K562 (cell line): Measurements from ENCODE around the gene ERGIC3. TPM values are rescaled to one million over a fixed set of nuclear protein-coding genes. Genes with fewer than 3 reads are reported as not detected.

Experiments used
- BRF2 ChIP-seq: IDR thresholded peaks from 3 replicates; pipeline ENCODE4 v1.6.1; 2011; ENCODE audit warnings: borderline replicate concordance, mild to moderate bottlenecking; ENCODE audit not compliant: insufficient read length, insufficient read depth
- CBX2 ChIP-seq: fragments of 200-600 bp; sonication (generic); IDR thresholded peaks from one replicate; pipeline ENCODE4 v1.6.1; 2012; ENCODE audit warnings: mild to moderate bottlenecking, low read length, inconsistent platforms; ENCODE audit not compliant: insufficient read depth, poor library complexity, severe bottlenecking
- EP300 ChIP-seq: IDR thresholded peaks from 2 replicates; pipeline ENCODE4 v1.6.1; 2012; ENCODE audit warnings: low read length, improper control_type of control experiment
- IFI16 ChIP-seq: fragments of 250-450 bp; sonication (Bioruptor Pico); IDR thresholded peaks from 2 replicates; pipeline ENCODE4 v2.1.2; 2022; ENCODE audit warnings: mild to moderate bottlenecking, inconsistent platforms
- MTA2 ChIP-seq: fragments of 450-650 bp; IDR thresholded peaks from 2 replicates; pipeline ENCODE4 v1.6.1; 2016; ENCODE audit warnings: low read depth
- NFE2L1 ChIP-seq: fragments of 450-650 bp; IDR thresholded peaks from 2 replicates; pipeline ENCODE4 v1.6.1; 2016; ENCODE audit warnings: missing genetic modification characterization, low read depth, mild to moderate bottlenecking, missing compliant biosample characterization, moderate library complexity, borderline replicate concordance
- RB1 ChIP-seq: fragments of 450-650 bp; IDR thresholded peaks from 2 replicates; pipeline ENCODE4 v1.6.1; 2017; ENCODE audit warnings: low read depth, mild to moderate bottlenecking
- TAF1 ChIP-seq: IDR thresholded peaks from 2 replicates; pipeline ENCODE4 v1.6.1; 2011; ENCODE audit warnings: mild to moderate bottlenecking, low read length, moderate library complexity; ENCODE audit not compliant: insufficient read depth, control insufficient read depth, severe bottlenecking; ENCODE audit errors: extremely low read depth
- TCFL5 ChIP-seq: fragments of 250-450 bp; sonication (Bioruptor Pico); conservative IDR thresholded peaks from 2 replicates; pipeline ENCODE4 v1.6.1; 2021; ENCODE audit warnings: mild to moderate bottlenecking, moderate library complexity, matching md5 sums
- YY1 ChIP-seq, 3 experiments: IDR thresholded peaks; 2 replicates each; pipeline ENCODE4 v1.6.1; 2011; ENCODE audit warnings: low read length in 2 of 3, mild to moderate bottlenecking in 2 of 3, moderate library complexity in 2 of 3, borderline replicate concordance in 1 of 3, control low read depth in 1 of 3, low read depth in 1 of 3; ENCODE audit not compliant: insufficient read depth in 3 of 3, insufficient replicate concordance in 2 of 3, control insufficient read depth in 1 of 3, insufficient read length in 1 of 3; ENCODE audit errors: extremely low read depth in 1 of 3
- ZBED1 ChIP-seq: IDR thresholded peaks from 2 replicates; pipeline ENCODE4 v1.6.1; 2014
- ZBTB2 ChIP-seq: fragments of 450-650 bp; IDR thresholded peaks from 2 replicates; pipeline ENCODE4 v1.6.1; 2016; ENCODE audit warnings: antibody characterized with exemption
- ZNF57 ChIP-seq: fragments of 450-650 bp; formaldehyde crosslinking; IDR thresholded peaks from 2 replicates; pipeline ENCODE4 v1.4.0; 2020; ENCODE audit warnings: mild to moderate bottlenecking, moderate library complexity
- ZNF717 ChIP-seq: fragments of 250-450 bp; sonication (Bioruptor Pico); IDR thresholded peaks from 2 replicates; pipeline ENCODE4 v1.5.0; 2021
- ZNF75A ChIP-seq: fragments of 450-650 bp; formaldehyde crosslinking; IDR thresholded peaks from 2 replicates; pipeline ENCODE4 v1.4.0; 2020; ENCODE audit warnings: mild to moderate bottlenecking
- ZNF766 ChIP-seq: fragments of 200-800 bp; sonication (Bioruptor generic); conservative IDR thresholded peaks from 2 replicates; pipeline ENCODE4 v1.6.1; 2016; ENCODE audit warnings: missing genetic modification characterization, missing compliant biosample characterization
- polyA plus RNA-seq, 8 experiments: library from polyadenylated mRNA; depleted of rRNA in 4 of 8; stranded (reverse) in 5 of 8; unstranded in 3 of 8; fragments of >200 nt; fragmentation: Nextera tagmentation in 2 of 8; fragmentation: Illumina TruSeq in 1 of 8; extraction: Ambion mirVana in 2 of 8; extraction: Trizol in 1 of 8; gene quantifications; 2 replicates each; pipeline versions ENCODE4 v1.2.1 to v1.2.3, GENCODE V29; 2011 to 2014; ENCODE audit warnings: inconsistent platforms in 1 of 8, missing spikeins in 1 of 8
- total RNA-seq, 7 experiments: library from RNA; depleted of rRNA in 6 of 7; stranded (reverse); fragments of >200 nt in 6 of 7; fragmentation: Illumina TruSeq in 2 of 7; extraction: Trizol in 2 of 7; gene quantifications; 2 replicates each; pipeline versions ENCODE4 v1.2.1 to v1.2.3, GENCODE V29; 2011 to 2021; ENCODE audit warnings: low replicate concordance in 1 of 7
- TF ChIP-seq, protein P1 (sequence below), 2 experiments: IDR thresholded peaks in 1 of 2; conservative IDR thresholded peaks in 1 of 2; 2 replicates each; pipeline ENCODE4 v1.6.1; 2016; ENCODE audit warnings: low read depth in 2 of 2, mild to moderate bottlenecking in 1 of 2, missing compliant biosample characterization in 1 of 2, missing genetic modification characterization in 1 of 2, moderate library complexity in 1 of 2
- TF ChIP-seq, protein P2 (sequence below), 2 experiments: fragments of 200-800 bp in 1 of 2; sonication (Bioruptor generic) in 1 of 2; sonication (generic) in 1 of 2; formaldehyde crosslinking in 1 of 2; IDR thresholded peaks in 1 of 2; conservative IDR thresholded peaks in 1 of 2; 2 replicates each; pipeline versions ENCODE4 v1.5.0 to v1.6.1; 2016 to 2020; ENCODE audit warnings: missing compliant biosample characterization in 1 of 2, missing genetic modification characterization in 1 of 2, missing genetic modification reagents in 1 of 2

The ERGIC3 gene
- total and polyA plus RNA-seq, 9 of the 15 experiments (the other 6 are each of a cell fraction or from before 2014, with no cell fraction given), result 121 to 278 (median 184) TPM

- no peak for TF ChIP-seq IFI16 (CRISPR knock-in tag)
- TF ChIP-seq YY1 (IDR thresholded peaks at IDR 0.05; ENCODE audit: borderline replicate concordance in 1 of 3, control insufficient read depth in 1 of 3, extremely low read depth in 1 of 3, insufficient read depth in 3 of 3, insufficient read length in 1 of 3, insufficient replicate concordance in 2 of 3, low read depth in 1 of 3, low read length in 2 of 3), result peak in 2 of 3 experiments; percentile 59 to 72
- TF ChIP-seq TCFL5, result no peak
- no peak for TF ChIP-seq NFE2L1 (tag)
- TF ChIP-seq TAF1, result peak; percentile 52
- no peak for TF ChIP-seq ZNF75A (CRISPR knock-in tag)
- TF ChIP-seq, protein P1, sequence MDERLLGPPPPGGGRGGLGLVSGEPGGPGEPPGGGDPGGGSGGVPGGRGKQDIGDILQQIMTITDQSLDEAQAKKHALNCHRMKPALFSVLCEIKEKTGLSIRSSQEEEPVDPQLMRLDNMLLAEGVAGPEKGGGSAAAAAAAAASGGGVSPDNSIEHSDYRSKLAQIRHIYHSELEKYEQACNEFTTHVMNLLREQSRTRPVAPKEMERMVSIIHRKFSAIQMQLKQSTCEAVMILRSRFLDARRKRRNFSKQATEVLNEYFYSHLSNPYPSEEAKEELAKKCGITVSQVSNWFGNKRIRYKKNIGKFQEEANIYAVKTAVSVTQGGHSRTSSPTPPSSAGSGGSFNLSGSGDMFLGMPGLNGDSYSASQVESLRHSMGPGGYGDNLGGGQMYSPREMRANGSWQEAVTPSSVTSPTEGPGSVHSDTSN (CRISPR knock-in tag; IDR thresholded peaks at IDR 0.05; ENCODE audit: low read depth), result no peak
- TF ChIP-seq, protein P1 (tag; conservative IDR thresholded peaks at IDR 0.05; ENCODE audit: low read depth), result no peak
- peak; percentile 65; the same call in 1 of the 2 replicates for TF ChIP-seq RB1
- TF ChIP-seq BRF2, result no peak
- no peak for TF ChIP-seq ZNF717 (CRISPR knock-in tag)
- TF ChIP-seq ZBED1, result no peak
- TF ChIP-seq ZBTB2, result peak; percentile 95
- no peak for TF ChIP-seq MTA2
- TF ChIP-seq ZNF766, result no peak
- TF ChIP-seq ZNF57 (CRISPR knock-in tag), result no peak
- TF ChIP-seq CBX2, result no peak
- TF ChIP-seq, protein P2, sequence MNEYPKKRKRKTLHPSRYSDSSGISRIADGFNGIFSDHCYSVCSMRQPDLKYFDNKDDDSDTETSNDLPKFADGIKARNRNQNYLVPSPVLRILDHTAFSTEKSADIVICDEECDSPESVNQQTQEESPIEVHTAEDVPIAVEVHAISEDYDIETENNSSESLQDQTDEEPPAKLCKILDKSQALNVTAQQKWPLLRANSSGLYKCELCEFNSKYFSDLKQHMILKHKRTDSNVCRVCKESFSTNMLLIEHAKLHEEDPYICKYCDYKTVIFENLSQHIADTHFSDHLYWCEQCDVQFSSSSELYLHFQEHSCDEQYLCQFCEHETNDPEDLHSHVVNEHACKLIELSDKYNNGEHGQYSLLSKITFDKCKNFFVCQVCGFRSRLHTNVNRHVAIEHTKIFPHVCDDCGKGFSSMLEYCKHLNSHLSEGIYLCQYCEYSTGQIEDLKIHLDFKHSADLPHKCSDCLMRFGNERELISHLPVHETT (CRISPR knock-in tag; conservative IDR thresholded peaks at IDR 0.05 in 1 of 2, IDR thresholded peaks at IDR 0.05 in 1 of 2), result no peak
- no peak for TF ChIP-seq EP300
Measured at GRCh38 chr20:35541783-35542662, at the start of gene ERGIC3 (continued).
